Activated CD4-positive, CD25-positive, alpha-beta regulatory T cell treated with anti-CD3 and anti-CD28 coated beads, Interleukin-2, amount 50 U/mL, for 24 hours (primary cell): ENCODE measurements around the gene STAT3.

Experiments used
- ATAC-seq, 2 donors: fragments of 150-1000 bp; cut with Tn5 transposase; one replicate each; pipeline ENCODE4 v1.10.0; 2021; ENCODE audit warnings: mild to moderate bottlenecking in 1 of 2, moderate library complexity in 1 of 2

The STAT3 gene

DNA sequence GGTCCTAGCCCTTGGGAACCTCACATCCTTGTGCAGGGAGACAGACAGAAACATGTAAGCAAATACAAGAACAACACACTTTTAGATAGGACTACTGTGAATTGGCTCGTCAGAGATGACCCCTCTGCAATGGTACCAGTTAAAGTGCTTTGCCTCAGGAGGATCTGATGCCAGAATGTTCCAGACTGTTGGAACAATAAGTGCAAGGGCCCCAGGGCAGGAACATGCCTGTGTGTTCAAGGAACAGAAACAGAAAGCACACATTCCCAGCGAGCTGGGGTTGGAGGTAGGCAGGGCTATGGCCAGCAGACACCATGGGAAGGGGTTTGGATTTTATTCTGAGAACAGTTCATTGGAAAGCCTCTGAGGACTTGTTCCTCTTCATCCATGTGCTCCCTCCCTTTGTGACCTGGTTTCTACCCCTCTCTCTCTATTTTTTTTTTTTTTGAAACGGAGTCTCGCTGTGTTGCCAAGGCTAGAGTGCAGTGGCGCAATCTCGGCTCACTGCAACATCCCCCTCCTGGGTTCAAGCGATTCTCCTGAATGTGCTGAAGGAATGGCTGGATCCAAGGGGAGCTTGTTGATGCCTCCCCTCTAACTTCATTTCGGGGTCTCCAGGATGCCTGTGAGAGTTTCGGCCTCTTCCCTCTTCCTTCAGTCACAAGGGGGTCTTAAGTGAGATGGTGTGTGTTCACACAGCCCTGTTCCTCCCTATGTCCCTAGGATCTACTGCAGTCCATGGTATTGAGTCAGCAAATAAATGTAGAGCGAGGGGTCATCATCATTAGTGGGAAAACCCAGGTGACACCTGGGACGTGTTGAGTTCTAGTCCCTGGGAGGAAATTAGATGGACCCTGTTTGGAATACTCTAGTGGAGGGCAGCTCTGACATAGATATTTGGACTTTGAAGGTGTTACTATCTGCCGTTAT is 93.5 kb downstream of the STAT3 start:
- no peak for ATAC-seq

GRCh38 chr17:42291129-42291528 is 97.1 kb downstream of the STAT3 start:
- ATAC-seq = no peak

DNA sequence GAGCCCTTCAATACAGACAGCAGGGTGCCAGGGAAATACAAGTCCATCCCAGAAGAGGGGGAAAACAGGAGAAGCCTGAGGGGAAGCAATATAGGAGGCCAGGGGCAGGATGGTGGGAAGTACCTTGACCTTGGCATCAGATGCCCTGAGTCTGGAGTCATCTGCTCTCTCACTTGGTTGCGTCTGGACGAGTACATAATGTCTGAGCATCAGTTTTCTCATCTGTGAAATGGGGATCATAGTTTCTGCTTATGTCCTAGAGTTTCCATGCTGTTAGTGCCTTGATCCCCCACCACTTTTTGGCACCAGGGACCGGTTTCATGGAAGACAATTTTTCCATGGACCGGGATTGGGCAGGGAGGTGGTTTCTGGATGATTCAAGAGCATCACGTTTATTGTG is 97.7 kb downstream of the STAT3 start:
- ATAC-seq = no peak

- peak; percentile 11 to 24 for ATAC-seq
Measured at GRCh38 chr17:42289611-42290181, 98.5 kb downstream of the STAT3 start.

GRCh38 chr17:42288803-42289610 is 99.2 kb downstream of the STAT3 start:
- ATAC-seq = peak; percentile 35 to 36

GRCh38 chr17:42287977-42288802 is 100.1 kb downstream of the STAT3 start, which contains the start of gene STAT5A:
TSS of gene STAT5A (plus strand) at chr17:42288498. CDS start at chr17:42289412, 914 bp downstream.
- ATAC-seq = peak; percentile 71 to 72

- peak; percentile 33 to 37 for ATAC-seq
Measured at GRCh38 chr17:42287305-42287976, 100.8 kb downstream of the STAT3 start.

GRCh38 chr17:42286411-42287221 is 101.6 kb downstream of the STAT3 start:
- ATAC-seq = no peak

DNA sequence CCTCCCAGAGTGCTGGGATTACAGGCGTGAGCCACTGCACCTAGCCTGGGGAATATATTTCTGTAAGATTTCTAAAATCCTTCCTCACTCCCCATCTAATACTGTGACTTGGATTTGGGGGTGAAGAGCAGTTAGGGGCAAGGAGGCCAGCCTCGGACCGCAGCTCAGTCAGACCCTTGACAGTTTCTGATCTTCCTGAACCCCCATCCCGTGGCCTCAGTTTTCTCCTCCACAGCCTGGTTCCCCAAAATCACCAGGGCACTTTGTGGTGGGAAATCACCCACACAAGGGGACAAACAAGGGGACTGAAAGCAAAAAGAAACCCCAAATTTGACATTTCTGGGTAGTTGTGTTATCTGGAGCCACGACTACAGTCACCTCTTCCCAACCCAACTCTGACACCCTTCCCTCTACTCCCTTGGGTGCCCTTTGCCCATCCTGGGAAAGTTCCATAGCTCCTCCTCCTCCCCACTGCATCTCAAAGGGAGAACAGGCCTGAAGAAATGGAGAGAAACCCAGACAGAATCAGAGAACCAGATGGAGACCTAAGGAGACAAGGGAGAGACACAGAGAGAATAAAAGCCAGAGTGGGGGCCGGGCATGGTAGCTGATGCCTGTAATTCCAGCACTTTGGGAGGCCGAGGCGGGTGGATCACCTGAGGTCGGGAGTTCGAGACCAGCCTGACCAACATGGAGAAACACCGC is 102.7 kb downstream of the STAT3 start:
- ATAC-seq = no peak

GRCh38 chr17:42284566-42284965 is 103.7 kb downstream of the STAT3 start:
- ATAC-seq = no peak

GRCh38 chr17:42284024-42284369 is 104.2 kb downstream of the STAT3 start:
- no peak for ATAC-seq

DNA sequence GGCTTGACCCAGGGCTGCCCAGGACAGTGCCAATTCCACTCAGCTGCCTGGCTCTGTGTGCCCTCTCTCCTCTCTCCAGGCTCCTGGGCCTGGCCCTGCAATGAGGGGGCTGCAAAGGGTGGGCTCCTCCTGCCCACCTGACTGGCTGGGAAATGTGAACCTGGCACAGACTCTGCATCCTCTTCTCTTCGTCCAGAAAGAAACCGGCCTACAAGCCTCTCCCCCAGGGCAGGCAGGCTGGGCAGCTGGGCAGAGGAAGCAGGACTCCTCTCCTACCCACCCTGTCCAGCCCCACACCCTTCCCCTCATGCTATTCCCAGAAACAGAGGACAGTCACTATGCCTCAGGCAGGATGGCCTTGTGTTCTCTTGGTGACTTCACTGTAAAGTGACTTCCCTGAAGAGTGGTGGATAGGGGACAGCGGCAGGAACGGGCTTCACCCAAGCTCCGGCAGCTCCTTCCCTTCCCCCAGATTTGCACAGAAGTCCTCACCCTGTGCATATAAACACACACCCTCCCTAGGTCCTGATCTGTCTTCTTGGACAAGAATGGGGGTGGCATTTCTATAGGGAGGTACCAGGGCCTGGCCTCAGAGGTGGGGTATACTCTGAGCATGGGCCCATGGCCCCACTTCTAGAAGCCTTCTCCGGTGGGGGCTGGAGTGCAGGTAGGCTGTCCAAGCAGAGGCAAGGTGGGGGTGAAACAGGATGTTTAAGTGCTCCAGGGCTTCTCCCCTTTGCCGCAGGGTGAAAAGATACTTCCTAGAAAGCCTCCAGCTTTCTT is 104.8 kb downstream of the STAT3 start:
- no peak for ATAC-seq

DNA sequence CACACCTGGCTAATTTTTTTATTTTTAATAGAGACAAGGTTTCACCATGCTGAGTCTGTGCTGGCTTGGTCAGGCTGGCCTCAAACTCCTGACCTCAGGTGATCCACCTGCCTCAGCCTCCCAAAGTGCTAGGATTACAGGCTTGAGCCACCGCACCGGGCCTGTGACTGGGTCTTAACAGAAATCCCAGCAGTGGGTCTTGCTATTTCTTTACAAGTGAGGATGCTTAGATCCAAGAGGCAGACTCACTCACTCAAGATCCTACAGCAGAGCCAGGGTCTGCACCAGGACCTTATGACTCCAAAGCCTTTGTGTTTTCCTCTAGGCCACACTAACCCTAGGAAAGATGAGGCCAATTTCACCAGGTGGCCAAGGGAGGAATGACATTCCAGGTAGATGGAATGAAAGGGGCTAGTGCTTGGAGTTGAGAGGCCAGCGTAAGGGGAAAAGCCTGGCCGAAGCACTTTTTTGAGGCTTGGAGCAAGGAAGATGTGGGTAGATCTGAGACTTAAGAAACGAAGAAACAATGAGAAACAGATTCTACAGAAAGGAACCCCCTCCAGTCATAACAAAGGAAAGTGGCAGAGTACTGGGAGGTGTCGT is 105.7 kb downstream of the STAT3 start:
- no peak for ATAC-seq

DNA sequence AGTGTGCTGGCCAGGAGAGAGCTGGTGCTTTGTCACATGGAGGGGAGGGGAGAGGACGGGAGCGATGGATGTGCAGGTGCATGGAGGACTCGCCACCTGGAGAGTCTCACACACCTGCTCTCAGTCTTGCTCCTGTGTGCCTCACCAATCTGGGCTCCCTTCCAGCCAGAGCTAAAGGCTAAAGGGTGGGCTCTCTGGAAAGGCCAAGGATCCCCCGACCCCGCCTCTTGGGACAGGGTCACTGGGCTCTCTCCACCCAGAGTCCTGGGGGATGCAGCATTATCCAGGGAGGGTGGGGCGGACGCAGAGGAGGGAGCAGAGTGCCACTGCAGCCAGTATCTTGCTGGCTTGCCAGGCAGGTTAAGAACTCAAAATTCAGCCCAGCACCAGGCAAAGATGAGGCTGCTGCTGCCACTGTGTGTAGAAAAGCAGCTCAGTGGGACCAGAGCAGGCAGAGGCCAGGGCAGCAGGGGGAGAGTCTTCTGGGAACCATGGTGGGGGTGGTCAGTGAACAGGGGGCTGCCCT is 106.6 kb downstream of the STAT3 start:
- peak in 1 of 2 donors; percentile 26 for ATAC-seq

- no peak for ATAC-seq
Measured at GRCh38 chr17:42279776-42280630, 108.2 kb downstream of the STAT3 start.

DNA sequence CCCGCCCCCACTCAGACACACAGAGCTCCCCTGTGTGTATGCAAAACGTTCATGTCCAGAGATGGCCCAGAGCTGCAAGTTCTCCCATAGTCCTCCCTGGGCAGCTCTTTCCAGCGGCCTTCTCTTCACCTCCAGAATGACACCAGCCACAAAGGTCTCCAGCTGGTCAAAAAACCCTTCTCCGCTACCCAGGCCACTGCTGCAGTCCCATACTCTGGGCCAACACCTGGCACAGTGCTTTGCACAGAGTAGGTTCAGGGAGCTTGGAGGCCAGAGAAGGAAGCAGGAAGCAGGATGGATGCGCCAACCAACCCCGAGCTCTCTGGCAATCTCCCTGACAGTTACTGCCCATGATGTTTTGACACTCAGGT is 110.9 kb downstream of the STAT3 start:
- no peak for ATAC-seq

DNA sequence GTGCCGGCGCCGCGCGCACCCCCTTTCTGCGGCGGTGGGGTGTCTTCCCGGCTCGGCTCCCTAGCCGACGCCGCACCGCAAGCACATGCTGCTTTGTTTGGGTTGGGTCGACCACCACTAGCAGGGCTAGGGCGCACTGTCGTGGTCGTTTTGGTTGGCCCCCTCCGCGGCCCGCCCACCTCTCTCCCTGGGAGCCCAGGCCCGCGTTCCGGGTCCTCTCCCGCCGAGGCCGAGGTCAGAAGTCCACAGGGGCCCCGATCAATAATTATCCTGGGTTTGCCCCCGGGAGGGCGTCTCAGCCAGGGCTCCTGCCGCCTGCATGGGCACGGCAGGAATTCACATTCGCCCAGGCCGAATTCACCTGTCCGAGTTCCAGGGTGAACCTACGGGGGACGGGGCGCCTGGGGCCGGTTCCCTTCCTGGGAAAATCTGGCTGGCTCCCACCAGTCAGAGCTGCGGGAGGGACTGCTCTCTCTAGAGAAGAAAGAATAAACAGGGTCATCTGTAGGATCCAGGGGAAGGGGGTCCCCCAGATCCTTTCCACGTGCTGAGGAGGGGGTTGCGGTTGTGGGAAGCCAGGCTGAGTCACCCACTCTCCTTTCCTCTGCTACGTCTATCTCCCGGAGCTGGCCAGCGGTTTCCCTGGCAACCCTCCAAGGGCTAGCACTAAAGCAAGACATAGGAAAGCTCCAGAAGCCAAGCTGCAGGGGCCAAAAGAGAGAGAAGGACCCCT is 111.5 kb downstream of the STAT3 start:
- ATAC-seq = no peak
